Mesenchymal stem cell (in vitro differentiated cells and primary cell): Measurements from ENCODE around the gene TSC22D3.

Experiments
- DNase-seq: peaks from one replicate; pipeline ENCODE4 v3.0.0-alpha.2; 2013
- H2AFZ ChIP-seq: one replicate; pipeline ENCODE4 v1.6.1; 2013; ENCODE audit warnings: low read depth, mild to moderate bottlenecking, control low read depth, inconsistent platforms, low read length, moderate library complexity
- H2AK5ac ChIP-seq: 2 replicates; pipeline ENCODE4 v1.6.1; 2013; ENCODE audit warnings: low read length, moderate library complexity, mild to moderate bottlenecking, inconsistent platforms; ENCODE audit not compliant: severe bottlenecking
- H2BK120ac ChIP-seq: one replicate; pipeline ENCODE4 v1.6.1; 2013; ENCODE audit warnings: low read depth, mild to moderate bottlenecking, inconsistent platforms, low read length, moderate library complexity
- H2BK12ac ChIP-seq, 2 experiments: one replicate each; pipeline ENCODE4 v1.6.1; 2013; ENCODE audit warnings: inconsistent platforms in 2 of 2, low read length in 2 of 2, mild to moderate bottlenecking in 2 of 2, moderate library complexity in 2 of 2, control low read depth in 1 of 2
- H2BK15ac ChIP-seq: one replicate; pipeline ENCODE4 v1.6.1; 2013; ENCODE audit warnings: mild to moderate bottlenecking, low read depth, inconsistent platforms; ENCODE audit not compliant: poor library complexity, severe bottlenecking
- H2BK5ac ChIP-seq: 2 replicates; pipeline ENCODE4 v1.6.1; 2013; ENCODE audit warnings: low read depth, mild to moderate bottlenecking, low read length, control low read depth, inconsistent platforms; ENCODE audit not compliant: poor library complexity, severe bottlenecking
- H3K14ac ChIP-seq, 2 experiments: one replicate each; pipeline ENCODE4 v1.6.1; 2013; ENCODE audit warnings: inconsistent platforms in 2 of 2, low read length in 2 of 2, control low read depth in 1 of 2, mild to moderate bottlenecking in 1 of 2, moderate library complexity in 1 of 2
- H3K18ac ChIP-seq, 2 experiments: one replicate each; pipeline ENCODE4 v1.6.1; 2013; ENCODE audit warnings: inconsistent platforms in 2 of 2, low read length in 2 of 2, control low read depth in 1 of 2, low read depth in 1 of 2, mild to moderate bottlenecking in 1 of 2
- H3K23ac ChIP-seq, 2 experiments: one replicate each; pipeline ENCODE4 v1.6.1; 2013; ENCODE audit warnings: inconsistent platforms in 2 of 2, low read length in 2 of 2, mild to moderate bottlenecking in 2 of 2, moderate library complexity in 2 of 2, control low read depth in 1 of 2
- H3K27ac ChIP-seq: 2 replicates; pipeline ENCODE4 v1.5.1; 2013; ENCODE audit warnings: mild to moderate bottlenecking, moderate library complexity, low read length, control low read depth, inconsistent platforms; ENCODE audit not compliant: poor library complexity, severe bottlenecking
- H3K27me3 ChIP-seq, 2 experiments: 2 replicates each; pipeline versions ENCODE4 v1.6.1 to v1.7.0; 2013; ENCODE audit warnings: low read length in 2 of 2, mild to moderate bottlenecking in 2 of 2, moderate library complexity in 2 of 2, control low read depth in 1 of 2, inconsistent platforms in 1 of 2; ENCODE audit not compliant: control insufficient read depth in 1 of 2, insufficient read depth in 1 of 2
- H3K36me3 ChIP-seq, 2 experiments: 2 replicates each; pipeline versions ENCODE4 v1.6.1 to v1.7.0; 2013; ENCODE audit warnings: low read length in 2 of 2, control low read depth in 1 of 2, inconsistent platforms in 1 of 2, low read depth in 1 of 2, mild to moderate bottlenecking in 1 of 2; ENCODE audit not compliant: insufficient read depth in 2 of 2, control insufficient read depth in 1 of 2
- H3K4ac ChIP-seq, 2 experiments: one replicate each; pipeline ENCODE4 v1.6.1; 2013; ENCODE audit warnings: inconsistent platforms in 2 of 2, low read length in 2 of 2, mild to moderate bottlenecking in 2 of 2, moderate library complexity in 2 of 2, control low read depth in 1 of 2, low read depth in 1 of 2
- H3K4me1 ChIP-seq: 2 replicates; pipeline ENCODE4 v1.6.1; 2013; ENCODE audit warnings: low read depth, low read length, control low read depth; ENCODE audit not compliant: control insufficient read depth, insufficient read depth
- H3K4me2 ChIP-seq: 2 replicates; pipeline ENCODE4 v1.6.1; 2013; ENCODE audit warnings: low read length, mild to moderate bottlenecking, inconsistent platforms; ENCODE audit not compliant: poor library complexity, severe bottlenecking
- H3K4me3 ChIP-seq, 2 experiments: 2 replicates each; pipeline versions ENCODE4 v1.5.1 to v1.7.0; 2013; ENCODE audit warnings: low read length in 2 of 2, mild to moderate bottlenecking in 2 of 2, control low read depth in 1 of 2, low read depth in 1 of 2; ENCODE audit not compliant: insufficient read depth in 1 of 2
- H3K79me1 ChIP-seq: replicated peaks from 2 replicates; pipeline ENCODE4 v1.6.1; 2013; ENCODE audit warnings: mild to moderate bottlenecking, control low read depth, low read length, inconsistent platforms; ENCODE audit not compliant: poor library complexity, severe bottlenecking
- H3K9ac ChIP-seq: 2 replicates; pipeline ENCODE4 v1.7.0; 2013; ENCODE audit warnings: mild to moderate bottlenecking, low read length, moderate library complexity
- H3K9me3 ChIP-seq: 2 replicates; pipeline ENCODE4 v1.7.0; 2013; ENCODE audit warnings: mild to moderate bottlenecking, low read length; ENCODE audit not compliant: control insufficient read depth
- H4K8ac ChIP-seq: one replicate; pipeline ENCODE4 v1.6.1; 2013; ENCODE audit warnings: inconsistent platforms, mild to moderate bottlenecking, low read length, moderate library complexity
- H4K91ac ChIP-seq: one replicate; pipeline ENCODE4 v1.6.1; 2013; ENCODE audit warnings: mild to moderate bottlenecking, low read length, inconsistent platforms
- WGBS: methylation state at CpG from one replicate; pipeline ENCODE4 v1.1.7; 2013; ENCODE audit warnings: mixed read lengths; 5-methylcytosine and 5-hydroxymethylcytosine counted together

The TSC22D3 gene

DNA sequence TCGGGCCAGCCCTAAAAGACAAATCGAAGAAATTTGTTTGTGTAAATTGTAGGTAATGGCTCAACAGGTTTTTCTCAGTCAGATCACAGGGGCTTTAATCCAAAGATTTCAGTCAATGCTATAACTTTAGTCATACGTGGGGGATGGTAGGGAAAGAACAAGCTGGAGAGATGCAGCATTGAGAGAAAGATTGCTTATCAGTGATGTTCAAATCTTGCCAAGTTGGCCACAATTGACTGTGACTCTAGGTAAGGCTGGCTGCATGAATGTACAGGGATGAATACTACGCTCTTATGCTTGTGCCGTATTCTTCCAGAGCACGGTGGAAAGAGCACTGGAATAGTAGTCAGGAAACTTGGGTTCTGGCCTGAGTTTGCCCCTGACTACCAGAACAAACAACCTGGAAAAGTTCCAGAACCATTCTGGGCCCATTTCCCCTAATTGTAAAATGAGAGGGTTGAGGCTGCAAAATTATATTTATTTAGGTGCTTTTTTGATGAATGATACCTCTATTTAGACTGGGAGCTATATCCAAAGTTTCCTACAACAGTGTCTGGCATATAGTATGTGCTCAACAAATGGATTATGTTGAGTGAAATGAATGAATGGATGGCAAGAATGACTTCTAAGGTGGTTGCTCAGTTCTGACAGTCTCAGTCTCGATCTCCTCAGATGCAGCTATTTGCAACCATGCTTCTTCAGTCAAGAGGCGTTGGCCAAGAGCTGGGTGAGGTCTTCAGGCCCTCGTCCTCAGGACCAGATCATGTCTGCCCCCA lies 44.4 kb downstream of the TSC22D3 start:
- Histone ChIP-seq H3K4me1 (peaks cover 10% of the 10 kb centered on the region), H4K8ac (peak overlapping the region; percentile 35), H2BK15ac (no peak overlapping the region), H2AK5ac (no peak overlapping the region), H3K27ac (peak overlapping the region; percentile 40), H2BK12ac (peak overlapping the region in 1 of 2 experiments; percentile 75), H3K79me1 (no peaks in the 10 kb centered on the region), H2BK5ac (no peak overlapping the region), H3K27me3 (peaks cover 0 to 59% of the 10 kb centered on the region in 2 experiments), H3K9me3 (no peaks in the 10 kb centered on the region), H3K23ac (no peak overlapping the region), H3K4me3 (no peak overlapping the region), H3K14ac (peak overlapping the region in 1 of 2 experiments; percentile 35), H3K4me2 (no peak overlapping the region), H2AFZ (no peak overlapping the region), H3K9ac (no peak overlapping the region), H3K4ac (peak overlapping the region in 1 of 2 experiments; percentile 17), H3K36me3 (no peaks in the 10 kb centered on the region), H4K91ac (peak overlapping the region; percentile 64), H3K18ac (peak overlapping the region; percentile 73 to 79), H2BK120ac (no peak overlapping the region)
- 71% methylated on average over 7 of the region's 9 CpGs for WGBS
- DNase-seq: peak; percentile 12

DNA sequence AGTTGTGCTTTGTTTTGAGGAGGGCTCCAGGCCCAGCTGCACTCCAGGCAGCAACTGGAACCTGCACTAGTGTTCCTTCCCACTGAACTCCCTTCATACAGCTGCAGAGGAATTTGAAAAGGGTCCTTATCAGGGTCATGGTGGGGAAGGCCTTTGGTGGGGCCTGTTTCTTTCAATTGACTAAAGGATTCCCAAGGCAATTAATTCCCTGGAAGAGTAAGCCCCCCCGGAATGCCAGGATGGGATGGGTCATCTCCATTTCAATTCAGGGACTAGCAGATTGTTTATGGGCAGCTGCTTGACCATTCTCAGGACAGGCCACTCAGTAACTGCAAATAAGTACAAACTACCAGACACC lies 45.3 kb downstream of the TSC22D3 start:
- Histone ChIP-seq H3K79me1 (no peaks in the 10 kb centered on the region), H3K27me3 (peaks cover 0 to 58% of the 10 kb centered on the region in 2 experiments), H4K8ac (no peak overlapping the region)

GRCh38 chrX:107729558-107730297 lies 45.9 kb downstream of the TSC22D3 start:
- Histone ChIP-seq H3K23ac (no peak overlapping the region), H3K4ac (peak overlapping the region in 1 of 2 experiments; percentile 58), H2BK12ac (peak overlapping the region in 1 of 2 experiments; percentile 88)

More for the DNA sequence above, 45.3 kb downstream of the TSC22D3 start:
- Histone ChIP-seq H3K27ac (no peak overlapping the region), H3K9me3 (no peaks in the 10 kb centered on the region), H2BK5ac (no peak overlapping the region), H3K36me3 (no peaks in the 10 kb centered on the region), H2BK12ac (no peak overlapping the region), H3K4me3 (no peak overlapping the region), H3K18ac (peak overlapping the region; percentile 37 to 54), H2BK120ac (no peak overlapping the region), H3K23ac (no peak overlapping the region), H4K91ac (peak overlapping the region; percentile 27), H2AK5ac (no peak overlapping the region), H3K4ac (no peak overlapping the region), H2AFZ (no peak overlapping the region), H3K4me2 (no peak overlapping the region), H3K4me1 (peaks cover 14% of the 10 kb centered on the region), H3K14ac (no peak overlapping the region), H3K9ac (no peak overlapping the region), H2BK15ac (peak overlapping the region; percentile 28)
- peak; percentile 25 for DNase-seq
- 30% methylated on average over 1 of the region's 1 CpG for WGBS

More at GRCh38 chrX:107729558-107730297, 45.9 kb downstream of the TSC22D3 start:
- DNase-seq: peak; percentile 56
- Histone ChIP-seq H3K9ac (no peak overlapping the region), H4K91ac (peak overlapping the region; percentile 27), H3K27ac (no peak overlapping the region), H3K4me3 (no peak overlapping the region), H2AK5ac (no peak overlapping the region), H2AFZ (no peak overlapping the region), H4K8ac (peak overlapping the region; percentile 69), H3K4me1 (peaks cover 14% of the 10 kb centered on the region), H2BK15ac (peak overlapping the region; percentile 28), H3K18ac (peak overlapping the region; percentile 54 to 70), H3K36me3 (no peaks in the 10 kb centered on the region), H3K79me1 (no peaks in the 10 kb centered on the region), H3K14ac (no peak overlapping the region), H2BK120ac (no peak overlapping the region), H2BK5ac (no peak overlapping the region), H3K4me2 (no peak overlapping the region), H3K9me3 (no peaks in the 10 kb centered on the region), H3K27me3 (peaks cover 0 to 59% of the 10 kb centered on the region in 2 experiments)
- 73% methylated on average over 6 of the region's 8 CpGs for WGBS
